HG03097 (cell line): ENCODE measurements around the gene SLC9A2.

Experiments
- ATAC-seq: cut with Tn5 transposase; IDR thresholded peaks from one replicate; pipeline ENCODE4 v1.9.1; 2021; ENCODE audit not compliant: unreplicated experiment, low FRiP score

SLC9A2 gene

DNA sequence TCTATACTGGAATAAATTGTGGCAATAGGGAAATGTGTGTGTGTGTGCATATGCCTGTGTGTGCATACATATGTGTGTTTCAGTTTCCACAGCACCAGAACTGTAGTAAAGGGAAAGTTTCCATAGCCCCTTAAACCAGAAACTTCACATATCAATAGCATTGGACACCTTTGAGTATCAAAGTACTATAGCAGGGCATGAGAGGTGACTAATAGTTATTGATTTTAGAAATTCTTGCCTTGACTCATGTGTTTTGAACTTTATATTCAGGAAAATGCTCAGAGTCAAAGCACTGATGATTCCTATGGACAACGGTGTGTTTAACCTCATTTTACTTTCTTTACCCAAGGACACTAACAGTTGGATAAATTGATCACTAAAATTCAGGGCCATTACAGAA is 50.0 kb downstream of the SLC9A2 start:
- no peak for ATAC-seq

DNA sequence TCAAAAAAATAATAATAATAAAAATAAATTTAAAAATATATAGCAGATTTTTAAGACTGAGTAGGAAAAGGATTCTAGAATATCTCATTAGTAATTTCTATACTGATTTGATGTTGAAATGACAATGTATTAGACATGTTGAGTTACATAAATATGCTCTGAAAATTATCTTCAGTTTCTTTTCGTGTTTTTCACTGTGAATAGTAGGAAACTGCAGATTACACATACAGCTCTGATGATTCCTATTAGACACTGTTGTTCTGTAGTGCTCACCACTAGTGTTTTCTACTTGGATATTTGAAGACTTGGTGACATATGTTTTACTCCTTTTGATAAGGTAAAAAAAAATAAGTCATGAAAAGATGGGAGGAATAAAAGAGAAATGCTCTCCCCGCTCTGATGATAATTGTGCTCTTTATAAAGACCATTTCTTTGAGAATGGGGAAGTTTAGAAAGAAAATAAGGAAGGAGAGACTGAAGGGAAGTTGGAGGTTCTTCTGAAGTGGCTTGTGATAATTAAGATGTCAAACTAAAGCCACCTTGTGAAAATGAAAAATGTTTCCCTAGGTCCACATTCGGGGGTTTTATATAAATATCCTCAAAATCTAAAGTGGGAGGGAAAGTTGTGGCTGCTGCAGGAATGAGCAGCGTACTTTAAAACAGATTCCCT is 52.9 kb downstream of the SLC9A2 start:
- no peak for ATAC-seq

DNA sequence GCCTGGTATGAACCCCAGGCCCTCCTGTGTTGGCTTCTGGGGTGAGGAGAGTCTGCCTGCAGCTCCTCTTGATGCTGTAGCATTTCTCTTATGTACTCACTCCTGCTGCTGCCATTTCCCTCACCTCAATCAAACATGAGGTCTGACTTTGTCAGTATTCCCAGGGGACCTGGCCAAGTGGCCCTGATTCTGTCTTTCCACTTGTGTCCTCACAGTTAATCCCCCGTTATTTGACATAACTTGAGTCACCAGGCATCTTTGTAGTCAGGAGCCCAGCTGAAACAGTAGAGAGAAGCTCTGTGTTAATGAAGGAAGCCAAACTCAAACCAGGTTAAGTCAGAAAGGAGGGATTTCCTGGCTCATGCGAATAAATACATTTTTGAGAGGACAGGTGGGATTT is 55.0 kb downstream of the SLC9A2 start:
- no peak for ATAC-seq

DNA sequence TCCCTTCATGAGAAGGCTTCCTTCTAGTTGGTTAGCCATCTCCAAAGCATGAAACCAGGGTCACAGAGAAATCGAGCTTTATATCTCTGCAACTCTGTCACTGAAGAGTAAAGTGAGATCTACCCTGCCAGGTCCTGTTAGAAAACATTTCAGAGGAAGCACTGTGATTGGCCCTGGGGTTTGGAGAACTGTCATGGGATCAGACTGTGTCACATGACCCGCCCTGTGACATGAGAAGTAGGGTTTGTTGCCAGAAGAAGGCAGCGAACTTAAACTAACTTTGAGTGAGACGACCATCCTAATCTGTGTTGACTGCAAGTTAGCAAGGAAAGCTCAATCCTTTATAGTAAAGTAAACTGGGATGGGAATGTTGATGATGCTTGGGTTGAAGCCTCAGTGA is 55.5 kb downstream of the SLC9A2 start:
- ATAC-seq, result no peak

DNA sequence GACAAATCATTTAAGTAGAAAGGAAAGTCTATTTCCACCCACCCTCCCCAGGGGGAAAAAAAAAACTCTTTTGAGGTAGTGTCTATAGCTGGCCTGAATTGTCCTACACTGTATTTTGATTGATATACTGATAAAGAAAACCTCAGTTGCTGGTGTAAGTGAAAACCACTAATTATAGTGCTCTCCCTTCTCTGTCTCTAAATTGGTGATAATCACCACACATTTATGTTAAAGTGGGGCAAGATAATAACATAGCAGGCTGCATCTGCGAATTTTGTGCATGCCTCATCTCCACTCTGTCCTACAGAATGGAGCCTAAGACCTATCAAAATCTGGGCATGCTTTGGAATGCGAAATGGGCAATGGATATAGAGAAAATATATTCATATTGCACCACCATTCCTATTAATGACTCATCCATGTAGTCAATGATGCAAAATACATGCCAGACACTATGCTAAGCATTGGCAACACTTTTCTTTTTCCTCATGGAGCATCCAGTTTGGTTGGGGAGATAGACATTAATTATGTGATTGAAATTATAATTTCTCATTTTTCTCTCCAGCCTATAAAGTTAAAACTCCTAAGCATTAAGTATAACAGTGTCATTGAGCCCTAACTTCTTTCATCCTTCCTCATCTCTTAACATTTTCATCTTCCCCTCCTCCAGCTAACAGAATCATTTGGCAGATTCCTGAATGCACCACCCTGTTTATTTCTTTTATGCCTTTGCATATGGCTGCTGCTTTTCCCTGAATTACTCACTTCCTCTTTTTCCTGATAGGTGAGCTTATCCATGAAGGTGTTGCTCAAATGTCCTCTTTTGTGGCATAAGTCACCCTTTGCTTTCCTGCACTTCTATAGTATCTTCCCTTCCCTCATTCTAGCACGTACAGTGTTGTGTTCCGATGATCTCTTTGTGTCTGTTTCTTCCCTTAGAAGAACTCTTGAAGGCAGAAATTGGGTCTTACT is 58.2 kb downstream of the SLC9A2 start:
- ATAC-seq, result no peak

DNA sequence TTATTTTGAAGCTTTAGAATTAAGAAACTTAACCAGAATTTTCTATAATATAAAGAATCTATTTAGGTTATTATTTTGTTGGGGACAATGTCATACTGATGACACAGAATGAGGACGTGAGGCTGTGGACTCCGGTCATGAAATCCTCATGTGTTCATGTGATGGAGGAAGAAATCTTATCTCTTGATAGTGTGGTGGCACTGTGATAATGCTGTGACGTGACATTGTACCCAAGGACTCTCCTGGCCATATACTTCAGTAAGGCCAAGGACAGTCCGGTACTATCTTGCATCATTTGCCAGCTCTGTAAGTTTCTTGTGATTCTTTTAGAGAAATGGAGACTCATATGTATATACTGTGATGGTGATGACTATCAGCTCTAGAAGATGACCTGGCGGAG is 59.1 kb downstream of the SLC9A2 start:
- no peak for ATAC-seq

DNA sequence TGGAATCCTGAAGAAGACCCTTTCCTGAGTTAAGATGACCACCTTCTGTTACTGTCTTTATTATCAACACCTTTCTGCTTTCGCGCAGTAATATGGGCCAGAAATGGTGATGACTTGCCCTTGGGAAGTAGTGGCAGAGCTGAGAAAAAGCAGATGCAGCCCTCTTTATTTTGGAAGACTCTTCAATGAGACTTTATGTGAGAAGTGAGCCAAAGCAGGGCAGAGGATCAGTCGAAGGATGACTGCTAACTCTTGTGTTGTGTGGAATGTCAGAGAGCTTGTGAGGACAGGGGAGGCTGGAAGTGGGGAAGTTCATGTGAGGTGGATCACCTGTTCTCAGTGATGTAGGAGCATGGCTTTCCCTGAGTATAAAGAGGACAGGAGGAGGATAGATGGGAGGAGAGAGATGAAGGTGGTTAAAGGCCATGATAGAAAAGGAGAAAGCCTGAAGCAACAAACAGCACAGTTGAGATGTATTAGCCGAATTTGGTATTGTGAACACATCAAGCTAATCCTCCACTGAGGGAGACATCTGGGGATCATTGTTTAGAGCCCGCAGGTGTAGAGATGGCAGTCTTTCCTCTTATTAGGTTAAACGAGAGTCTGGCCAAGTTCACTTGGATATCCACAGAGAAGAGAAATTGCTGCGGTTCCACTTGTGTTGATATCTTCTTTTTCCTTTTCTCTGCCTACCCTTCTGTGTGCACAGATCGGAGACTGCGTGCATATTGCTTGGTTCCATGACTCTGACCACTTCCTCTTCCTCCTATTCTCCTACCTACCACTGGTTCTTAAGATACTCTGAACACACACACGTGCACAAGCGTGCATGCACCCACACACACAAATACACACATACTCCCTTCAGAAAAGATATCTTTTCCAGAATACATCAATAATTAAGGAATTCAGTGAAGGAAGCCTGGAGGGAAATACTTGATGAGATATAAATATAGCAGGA is 67.4 kb downstream of the SLC9A2 start:
- ATAC-seq, result no peak

DNA sequence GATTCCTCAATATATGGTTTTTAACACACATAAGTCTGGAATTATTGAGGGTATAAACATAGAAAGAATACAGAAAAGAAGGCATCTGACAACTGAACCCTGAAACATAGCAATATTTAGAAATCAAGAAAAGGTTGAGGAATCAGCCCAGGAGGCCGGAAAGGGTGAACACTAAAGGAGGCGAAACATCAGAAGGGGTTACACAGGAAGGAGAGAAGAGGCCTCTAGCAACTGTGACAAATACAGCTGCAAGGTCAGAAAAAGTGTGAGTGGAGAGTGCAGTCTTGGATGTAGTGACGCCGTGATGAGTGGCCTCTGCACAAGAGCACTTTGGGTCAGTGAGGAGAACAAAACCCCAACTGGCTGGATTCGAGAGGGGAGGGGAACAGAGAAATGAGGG is 70.7 kb downstream of the SLC9A2 start:
- ATAC-seq, result no peak

DNA sequence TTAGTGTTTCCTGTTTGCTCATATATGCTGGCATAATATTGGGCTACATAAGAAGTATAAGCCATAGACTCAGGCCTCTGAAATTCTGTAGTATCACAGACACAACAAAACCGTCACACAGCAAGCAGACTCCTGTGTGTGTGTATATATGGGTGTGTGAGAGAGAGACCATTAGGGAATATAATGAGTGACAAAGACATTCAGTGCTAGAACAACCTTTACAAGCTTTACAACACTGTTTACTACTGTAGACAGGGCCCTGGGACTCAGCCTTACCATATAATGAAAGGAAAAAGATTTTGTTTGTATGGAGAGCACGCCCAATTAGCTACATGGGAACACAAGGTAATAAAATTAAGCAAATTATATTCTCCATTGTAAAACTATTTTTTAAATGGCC is 77.1 kb downstream of the SLC9A2 start:
- no peak for ATAC-seq

DNA sequence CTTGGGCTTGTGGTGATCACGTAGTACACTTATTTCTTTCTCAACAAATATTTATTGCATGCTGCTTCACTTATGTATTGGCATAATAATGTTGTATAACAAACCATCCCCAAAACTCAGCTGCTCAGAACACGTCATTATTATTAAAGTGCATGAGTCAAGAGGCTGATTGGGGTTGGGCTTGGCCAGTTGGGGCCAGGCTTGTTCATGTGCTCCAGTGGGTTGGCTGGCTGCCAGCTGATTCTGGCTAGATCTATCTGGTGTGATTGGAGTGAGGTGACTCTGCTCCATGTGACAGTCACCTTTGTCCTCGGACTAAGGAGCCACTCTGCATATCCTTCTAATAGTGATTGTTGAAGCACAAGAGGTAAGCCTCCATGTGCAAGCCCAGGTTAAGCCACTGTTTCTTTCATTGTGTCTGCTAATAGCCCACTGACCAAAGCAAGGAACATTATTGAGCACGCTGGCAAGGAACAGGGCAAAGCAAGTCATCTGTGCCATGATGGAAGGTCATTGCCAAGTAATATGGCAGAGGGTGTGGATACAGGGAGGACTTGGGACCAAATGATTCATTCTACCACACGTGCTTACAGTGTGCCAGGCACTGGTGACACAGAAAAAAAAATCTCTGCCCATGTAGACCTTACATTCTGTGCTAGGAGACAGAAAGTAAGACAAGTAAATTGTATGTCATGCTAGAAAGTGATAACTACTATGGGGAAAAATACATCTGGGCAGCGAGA is 79.2 kb downstream of the SLC9A2 start:
- no peak for ATAC-seq

DNA sequence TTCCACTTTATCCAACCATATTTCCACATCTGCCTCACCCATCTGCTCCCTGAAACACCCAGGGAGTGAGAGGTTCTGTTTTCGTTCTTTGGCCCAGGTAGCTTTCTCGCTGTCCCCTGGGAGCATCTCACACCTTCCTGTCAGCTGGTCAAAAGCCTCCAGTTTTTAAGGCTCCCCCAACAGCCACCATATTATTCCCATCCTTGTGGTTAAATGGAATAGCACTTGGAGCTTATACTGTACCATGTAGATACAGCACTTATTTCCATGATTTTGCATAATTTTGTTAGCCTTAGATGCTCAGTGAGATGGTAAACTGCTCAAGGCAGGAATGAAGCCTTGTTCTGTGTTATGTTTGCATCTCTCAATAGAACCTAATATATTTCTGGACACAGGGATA is 84.0 kb downstream of the SLC9A2 start:
- no peak for ATAC-seq

DNA sequence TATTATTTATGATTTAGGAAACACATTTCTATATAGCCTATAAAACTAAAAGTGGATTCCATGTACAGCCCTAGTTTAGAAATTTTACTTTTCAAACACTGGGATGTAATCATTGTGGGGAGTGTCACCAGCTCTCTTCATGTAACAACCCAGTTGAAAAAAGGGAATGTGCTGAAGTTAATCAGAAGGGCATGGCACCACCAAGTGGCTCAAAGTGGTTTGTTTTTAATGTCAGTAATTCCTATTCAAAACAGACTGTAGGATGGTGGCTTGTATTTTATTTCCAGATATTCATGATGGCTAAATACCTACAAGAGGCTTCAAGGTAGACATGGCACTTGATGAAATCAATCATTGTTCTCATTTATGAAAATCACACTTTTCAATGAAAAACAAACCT is 84.4 kb downstream of the SLC9A2 start:
- ATAC-seq, result no peak

DNA sequence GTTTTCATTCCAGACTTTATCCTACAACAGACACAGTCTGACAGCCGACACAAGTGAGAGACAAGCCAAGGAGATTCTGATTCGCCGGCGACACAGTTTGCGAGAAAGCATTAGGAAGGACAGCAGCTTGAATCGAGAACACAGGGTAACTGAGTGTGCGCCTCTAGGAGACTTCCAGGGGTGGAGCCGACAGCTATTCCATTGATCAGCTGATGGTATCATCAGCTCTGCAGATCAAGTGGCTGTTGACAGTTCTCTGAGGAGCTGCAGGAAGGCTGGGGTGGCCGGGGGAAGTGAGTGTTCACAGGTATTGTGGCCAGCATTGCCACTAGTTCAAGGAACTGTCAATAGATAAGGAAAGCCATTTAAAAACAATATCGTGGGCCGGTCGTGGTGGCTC is 85.2 kb downstream of the SLC9A2 start:
- no peak for ATAC-seq

DNA sequence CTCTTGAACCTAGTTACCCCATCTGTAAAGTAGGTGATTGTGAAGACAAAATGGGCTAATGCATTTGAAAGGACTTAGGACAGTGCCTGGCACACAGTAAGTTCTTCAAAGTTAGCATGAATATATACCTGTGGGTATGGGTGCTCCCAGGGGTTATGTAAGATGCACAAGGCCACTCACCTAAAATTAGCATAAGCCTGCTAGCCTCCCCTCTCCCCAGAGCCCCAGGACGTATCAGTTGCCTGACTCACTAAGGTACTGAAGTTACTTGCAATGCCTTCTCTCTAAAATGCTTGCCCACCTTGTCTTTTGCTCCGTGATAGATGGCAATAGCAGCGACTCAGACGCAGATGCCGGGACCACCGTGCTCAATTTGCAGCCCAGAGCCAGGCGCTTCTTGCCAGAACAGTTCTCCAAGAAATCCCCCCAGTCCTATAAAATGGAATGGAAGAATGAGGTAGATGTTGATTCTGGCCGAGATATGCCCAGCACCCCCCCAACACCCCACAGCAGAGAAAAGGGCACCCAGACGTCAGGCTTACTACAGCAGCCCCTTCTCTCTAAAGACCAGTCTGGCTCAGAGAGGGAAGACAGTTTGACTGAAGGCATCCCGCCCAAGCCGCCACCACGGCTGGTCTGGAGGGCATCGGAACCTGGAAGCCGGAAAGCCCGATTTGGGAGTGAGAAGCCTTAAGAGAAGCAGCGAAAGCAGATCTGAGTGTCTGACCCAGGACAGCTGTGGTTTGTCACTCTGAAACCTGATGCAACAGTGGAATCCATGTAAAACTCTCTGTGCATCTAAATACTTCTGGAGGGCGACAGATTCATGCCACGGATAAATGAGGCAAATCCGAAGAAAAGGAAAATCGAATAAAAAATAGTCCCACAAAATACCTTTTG is 88.7 kb downstream of the SLC9A2 start:
- ATAC-seq, result no peak

DNA sequence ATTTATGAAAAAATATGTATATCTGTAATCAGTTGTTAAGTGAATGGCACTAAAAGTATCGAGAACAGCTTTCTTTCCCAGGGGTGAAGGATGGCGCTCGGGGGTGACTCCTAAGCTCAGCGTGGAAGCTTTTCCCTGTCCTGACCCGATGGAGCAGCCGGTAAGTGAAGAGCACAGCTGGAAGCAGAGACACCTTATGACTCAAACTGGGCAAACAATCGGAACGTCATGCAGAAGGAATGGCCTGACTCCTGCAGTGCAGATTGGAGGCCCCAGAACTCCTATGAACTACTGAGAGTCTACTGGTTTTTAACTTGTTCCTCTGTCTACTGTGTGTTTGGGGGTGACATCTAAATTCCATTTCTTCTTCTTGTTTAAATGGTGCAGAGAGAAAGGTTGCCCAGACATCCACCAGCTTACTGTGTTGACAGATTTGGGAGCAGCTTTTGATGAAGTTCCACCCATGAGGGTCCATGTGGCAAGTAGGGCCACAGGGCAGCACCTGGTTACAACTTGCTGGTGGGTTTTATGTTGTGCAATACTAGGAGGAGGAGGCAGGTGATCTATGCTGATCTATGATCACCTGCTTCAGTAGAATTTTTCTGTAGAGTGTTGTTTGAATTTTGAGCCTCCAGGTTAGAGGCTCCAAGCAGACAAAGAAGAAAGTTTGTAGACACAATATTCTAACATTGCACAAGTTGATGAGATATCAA is 89.7 kb downstream of the SLC9A2 start:
- ATAC-seq, result no peak

DNA sequence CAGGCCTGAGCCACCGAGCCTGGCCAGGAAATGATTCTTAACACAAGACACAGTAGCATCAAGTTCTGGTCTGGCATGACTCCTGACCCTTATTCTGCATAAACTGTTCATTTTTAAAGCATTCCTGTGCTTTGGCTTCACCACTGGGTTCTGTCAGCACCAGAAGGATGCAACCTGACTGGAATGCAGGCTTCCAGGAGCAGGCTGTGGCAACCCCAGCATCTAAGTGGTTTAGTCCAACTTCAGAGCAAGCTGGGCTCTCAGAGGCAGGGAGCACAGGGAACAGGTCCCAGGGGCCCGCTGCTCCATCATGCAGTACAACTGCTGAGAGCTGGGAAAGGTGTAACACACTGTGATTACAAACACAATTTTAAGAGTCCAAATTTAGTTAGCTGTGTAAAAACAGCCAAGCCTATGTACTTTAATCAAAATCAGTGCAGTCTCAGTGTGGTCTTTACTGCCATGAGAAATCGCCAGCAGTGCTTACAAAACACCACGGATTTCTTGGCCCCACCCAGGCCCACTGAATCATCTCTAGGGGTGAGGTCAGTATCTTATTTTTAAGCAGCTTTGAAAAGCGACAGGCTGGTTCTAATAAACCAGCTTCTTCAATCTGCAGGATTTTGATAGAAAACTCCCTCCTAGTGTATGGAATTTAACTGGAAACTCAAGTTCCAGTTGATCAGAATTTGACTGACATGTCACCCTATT is 98.1 kb downstream of the SLC9A2 start:
- ATAC-seq, result no peak

DNA sequence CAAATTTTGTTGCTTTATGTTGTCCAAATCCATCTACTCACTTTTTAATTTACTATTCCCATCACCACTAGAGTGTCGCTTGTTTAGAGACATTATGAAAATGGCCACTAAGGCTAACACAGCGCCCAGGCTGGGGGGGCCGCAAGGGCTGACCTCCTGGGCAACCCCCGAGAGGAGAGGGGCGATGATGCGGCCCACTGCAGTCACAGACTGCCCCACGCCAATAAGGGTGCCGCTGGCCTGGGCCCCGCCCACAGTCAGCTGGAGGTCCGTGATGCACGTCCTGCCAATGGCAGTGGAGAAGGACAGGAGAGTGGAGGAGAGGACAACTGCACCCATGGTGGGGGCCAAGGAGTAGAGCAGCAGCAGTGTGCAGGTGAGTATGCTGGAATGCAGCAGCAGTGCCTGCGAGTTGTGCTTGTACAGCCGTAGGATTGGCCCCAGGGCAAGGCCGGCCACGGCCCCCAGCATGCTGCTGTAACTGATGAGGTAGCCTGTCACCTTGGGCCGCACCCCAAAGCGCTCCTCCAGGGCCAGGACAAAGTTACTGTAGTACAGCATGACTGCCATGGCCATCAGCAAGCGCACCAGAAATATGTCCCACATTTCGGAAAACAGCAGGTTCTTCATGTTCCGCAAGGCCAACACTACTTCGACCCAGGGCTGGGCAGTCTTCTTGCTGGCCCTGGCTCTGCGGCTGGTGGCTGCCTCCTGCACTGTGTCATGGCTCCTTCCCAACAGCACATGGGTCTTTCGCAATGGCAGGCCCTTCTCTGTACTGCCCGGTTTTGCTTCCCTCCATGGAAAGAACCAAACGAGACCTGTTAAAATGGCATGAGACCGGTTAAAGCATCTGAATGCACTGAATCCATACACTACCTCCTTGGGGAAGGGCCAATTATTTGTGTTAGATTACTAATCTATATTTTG is 99.3 kb downstream of the SLC9A2 start:
- no peak for ATAC-seq
